GM12878 (cell line): ENCODE results near the gene ARFGAP2. TPM values are rescaled to one million over a fixed set of nuclear protein-coding genes. Genes with fewer than 3 reads are reported as not detected.

ENCODE experiments used
- ATAC-seq: fragments of 200-7000 bp; cut with Tn5 transposase; 3 replicates; pipeline ENCODE4 v1.9.1; 2020; ENCODE audit warnings: mild to moderate bottlenecking, moderate library complexity
- BruUV-seq: library from RNA; stranded (reverse); fragments of 400-500 nt; replicated peaks from 2 replicates; lab custom pipeline; 2021; lab: Mats Ljungman, UMichigan
- CTCF ChIA-PET: fragments of 300-600 bp; sonication (Branson Sonifier 250); formaldehyde crosslinking; extraction: SDS; loops from one replicate; lab custom pipeline; 2021; ENCODE audit warnings: inconsistent platforms; lab: Yijun Ruan, JAX
- POLR2A ChIA-PET: fragments of 350-600 bp; formaldehyde crosslinking; extraction: SDS; loops from one replicate; lab custom pipeline; 2021; ENCODE audit warnings: inconsistent platforms; lab: Charles Lee
- RAD21 ChIA-PET: fragments of 300-600 bp; sonication (Branson Sonifier 250); formaldehyde crosslinking; loops from one replicate; lab custom pipeline; 2023; ENCODE audit warnings: antibody characterized with exemption; ENCODE audit not compliant: unreplicated experiment; lab: Charles Lee
- SMC1A ChIA-PET: fragments of 300-600 bp; sonication (Branson Sonifier 250); formaldehyde crosslinking; loops from one replicate; lab custom pipeline; 2023; ENCODE audit not compliant: unreplicated experiment, uncharacterized antibody; lab: Charles Lee
- DNase-seq: peaks from one replicate; pipeline ENCODE4 v3.0.0-alpha.2; 2011; ENCODE audit warnings: low read depth, low spot score
- FAIRE-seq: peaks from 3 replicates; lab custom pipeline; 2011; peaks lifted over from hg19 to GRCh38; lab: Jason Lieb, UNC
- H2AFZ ChIP-seq: 2 replicates; pipeline ENCODE4 v1.6.0; 2011; ENCODE audit warnings: low read depth, low read length, control low read depth; ENCODE audit not compliant: control insufficient read depth
- H3K27ac ChIP-seq: 2 replicates; pipeline ENCODE4 v1.5.1; 2011; ENCODE audit warnings: control low read depth; ENCODE audit not compliant: control insufficient read depth, insufficient read depth
- H3K27me3 ChIP-seq, 2 experiments: replicated peaks in 1 of 2; 2 replicates each; pipeline versions ENCODE4 v1.6.0 to v1.6.1; 2011; ENCODE audit warnings: low read length in 1 of 2; ENCODE audit not compliant: control insufficient read depth in 2 of 2, insufficient read depth in 2 of 2
- H3K36me3 ChIP-seq, 2 experiments: 2 replicates each; pipeline ENCODE4 v1.5.1; 2011; ENCODE audit warnings: low read length in 1 of 2; ENCODE audit not compliant: control insufficient read depth in 2 of 2, insufficient read depth in 2 of 2
- H3K4me1 ChIP-seq: 2 replicates; pipeline ENCODE4 v1.6.1; 2011; ENCODE audit warnings: mild to moderate bottlenecking, low read length, moderate library complexity, mixed read lengths; ENCODE audit not compliant: control insufficient read depth, insufficient read depth
- H3K4me2 ChIP-seq: 2 replicates; pipeline ENCODE4 v1.6.0; 2011; ENCODE audit warnings: control low read depth; ENCODE audit not compliant: control insufficient read depth, insufficient read depth
- H3K4me3 ChIP-seq: fragments of 200-600 bp; sonication (generic); 2 replicates; pipeline ENCODE4 v1.5.1; 2016
- H3K79me2 ChIP-seq: 2 replicates; pipeline ENCODE4 v1.6.0; 2011; ENCODE audit warnings: low read length; ENCODE audit not compliant: control insufficient read depth, insufficient read depth
- H3K9ac ChIP-seq: 2 replicates; pipeline ENCODE4 v1.8.0; 2011; ENCODE audit warnings: low read length, control low read depth, mixed read lengths; ENCODE audit not compliant: control insufficient read depth, insufficient read depth
- H3K9me3 ChIP-seq: replicated peaks from 3 replicates; pipeline ENCODE4 v1.5.1; 2011; ENCODE audit warnings: mild to moderate bottlenecking, low read length; ENCODE audit not compliant: control insufficient read depth, insufficient read depth
- H4K20me1 ChIP-seq: 2 replicates; pipeline ENCODE4 v1.6.0; 2011; ENCODE audit not compliant: control insufficient read depth, insufficient read depth
- CBX3 ChIP-seq: fragments of 200-600 bp; sonication (generic); IDR thresholded peaks from 2 replicates; pipeline ENCODE4 v1.6.1; 2016; ENCODE audit warnings: low read depth, borderline replicate concordance
- DPF2 ChIP-seq: fragments of 450-650 bp; IDR thresholded peaks from 2 replicates; pipeline ENCODE4 v1.6.1; 2017; ENCODE audit warnings: mild to moderate bottlenecking
- EGR1 ChIP-seq, 2 experiments: IDR thresholded peaks; 1 replicate in 1 of 2; 2 replicates in 1 of 2; pipeline ENCODE4 v1.6.1; 2011 to 2012; ENCODE audit warnings: low read depth in 2 of 2, low read length in 2 of 2, borderline replicate concordance in 1 of 2, mild to moderate bottlenecking in 1 of 2, moderate library complexity in 1 of 2
- GATAD2B ChIP-seq: fragments of 450-650 bp; conservative IDR thresholded peaks from 2 replicates; pipeline ENCODE4 v1.6.1; 2017; ENCODE audit warnings: low read depth, mild to moderate bottlenecking, moderate library complexity
- HDAC2 ChIP-seq: fragments of 200-600 bp; sonication (generic); IDR thresholded peaks from 2 replicates; pipeline ENCODE4 v1.6.1; 2017
- IKZF1 ChIP-seq: fragments of 450-650 bp; conservative IDR thresholded peaks from 2 replicates; pipeline ENCODE4 v1.6.1; 2017; ENCODE audit warnings: antibody characterized with exemption, mild to moderate bottlenecking
- LARP7 ChIP-seq: fragments of 450-650 bp; IDR thresholded peaks from 2 replicates; pipeline ENCODE4 v1.6.1; 2017; ENCODE audit warnings: mild to moderate bottlenecking
- MYB ChIP-seq: fragments of 150-350 bp; IDR thresholded peaks from 2 replicates; pipeline ENCODE4 v1.6.1; 2014; ENCODE audit warnings: mild to moderate bottlenecking, low read depth, low read length, borderline replicate concordance
- POLR2AphosphoS2 ChIP-seq: IDR thresholded peaks from 2 replicates; pipeline ENCODE4 v1.6.1; 2011; ENCODE audit warnings: low read depth, mild to moderate bottlenecking, low read length, improper control_type of control experiment, moderate library complexity
- RBBP5 ChIP-seq: fragments of 200-600 bp; sonication (generic); conservative IDR thresholded peaks from 2 replicates; pipeline ENCODE4 v1.6.1; 2016
- SMARCA5 ChIP-seq: fragments of 450-650 bp; IDR thresholded peaks from 2 replicates; pipeline ENCODE4 v1.6.1; 2017; ENCODE audit warnings: mild to moderate bottlenecking
- SUZ12 ChIP-seq: fragments of 200-600 bp; sonication (generic); IDR thresholded peaks from one replicate; pipeline ENCODE4 v1.6.1; 2018; ENCODE audit warnings: antibody characterized with exemption, mild to moderate bottlenecking; ENCODE audit not compliant: unreplicated experiment
- TBL1XR1 ChIP-seq: IDR thresholded peaks from 2 replicates; pipeline ENCODE4 v1.6.1; 2012; ENCODE audit warnings: low read depth, low read length, improper control_type of control experiment
- WRNIP1 ChIP-seq: IDR thresholded peaks from 2 replicates; pipeline ENCODE4 v1.6.1; 2011; ENCODE audit warnings: low read depth, low read length, improper control_type of control experiment, borderline replicate concordance
- ZBED1 ChIP-seq: IDR thresholded peaks from 2 replicates; pipeline ENCODE4 v1.6.1; 2016; ENCODE audit warnings: borderline replicate concordance
- ZNF207 ChIP-seq: fragments of 450-650 bp; IDR thresholded peaks from 2 replicates; pipeline ENCODE4 v1.6.1; 2014; ENCODE audit warnings: antibody characterized with exemption, mild to moderate bottlenecking, borderline replicate concordance
- ZNF24 ChIP-seq: fragments of 450-650 bp; IDR thresholded peaks from 2 replicates; pipeline ENCODE4 v1.6.1; 2017; ENCODE audit warnings: antibody characterized with exemption, mild to moderate bottlenecking
- WGBS: methylation state at CpG from one replicate; pipeline ENCODE4 v1.1.6; 2016; ENCODE audit warnings: low lambda C conversion rate; ENCODE audit not compliant: insufficient replicate concordance, insufficient coverage; ENCODE audit errors: missing lambda C conversion rate; 5-methylcytosine and 5-hydroxymethylcytosine counted together
- in situ Hi-C: fragments of 300-500 bp; cut with MboI; formaldehyde crosslinking; loops from 9 replicates; pipeline ENCODE4 v1.14.3; 2018; ENCODE audit warnings: mixed read lengths
- intact Hi-C: fragments of 100-400 bp; cut with micrococcal nuclease; formaldehyde crosslinking; loops from one replicate; pipeline ENCODE4 v1.14.2; 2022; ENCODE audit not compliant: unreplicated experiment
- polyA plus RNA-seq, 11 experiments: library from polyadenylated mRNA; depleted of rRNA in 4 of 11; unstranded in 6 of 11; stranded (reverse) in 5 of 11; fragments of >200 nt; fragmentation: Nextera tagmentation in 4 of 11; fragmentation: Illumina TruSeq in 1 of 11; extraction: Ambion mirVana in 4 of 11; extraction: Trizol in 1 of 11; gene quantifications; 1 replicate in 1 of 11; 2 replicates in 10 of 11; pipeline versions ENCODE4 v1.2.1 to v1.2.3, GENCODE V29; 2011 to 2016; ENCODE audit warnings: inconsistent platforms in 2 of 11, missing spikeins in 2 of 11, low read depth in 1 of 11
- total RNA-seq, 4 experiments: library from RNA; depleted of rRNA in 3 of 4; stranded (reverse); fragments of >200 nt in 3 of 4; fragmentation: Illumina TruSeq in 1 of 4; extraction: Trizol in 1 of 4; gene quantifications; 2 replicates each; pipeline versions ENCODE4 v1.2.1 to v1.2.3, GENCODE V29; 2013 to 2021
- TF ChIP-seq, protein P1 (sequence below): fragments of 450-650 bp; IDR thresholded peaks from 2 replicates; pipeline ENCODE4 v1.6.1; 2017; ENCODE audit warnings: mild to moderate bottlenecking, low read depth, inconsistent platforms; ENCODE audit not compliant: poor library complexity, severe bottlenecking
- TF ChIP-seq, protein P2 (sequence below): fragments of 450-650 bp; IDR thresholded peaks from 2 replicates; pipeline ENCODE4 v1.6.1; 2018; ENCODE audit warnings: mild to moderate bottlenecking, low read depth, moderate library complexity; ENCODE audit not compliant: partially characterized antibody

ARFGAP2 gene
- total and polyA plus RNA-seq, 10 of the 15 experiments (the other 5 are each of a cell fraction or from before 2014, with no cell fraction given) = 20.9 to 100 (median 75.5) TPM

DNA sequence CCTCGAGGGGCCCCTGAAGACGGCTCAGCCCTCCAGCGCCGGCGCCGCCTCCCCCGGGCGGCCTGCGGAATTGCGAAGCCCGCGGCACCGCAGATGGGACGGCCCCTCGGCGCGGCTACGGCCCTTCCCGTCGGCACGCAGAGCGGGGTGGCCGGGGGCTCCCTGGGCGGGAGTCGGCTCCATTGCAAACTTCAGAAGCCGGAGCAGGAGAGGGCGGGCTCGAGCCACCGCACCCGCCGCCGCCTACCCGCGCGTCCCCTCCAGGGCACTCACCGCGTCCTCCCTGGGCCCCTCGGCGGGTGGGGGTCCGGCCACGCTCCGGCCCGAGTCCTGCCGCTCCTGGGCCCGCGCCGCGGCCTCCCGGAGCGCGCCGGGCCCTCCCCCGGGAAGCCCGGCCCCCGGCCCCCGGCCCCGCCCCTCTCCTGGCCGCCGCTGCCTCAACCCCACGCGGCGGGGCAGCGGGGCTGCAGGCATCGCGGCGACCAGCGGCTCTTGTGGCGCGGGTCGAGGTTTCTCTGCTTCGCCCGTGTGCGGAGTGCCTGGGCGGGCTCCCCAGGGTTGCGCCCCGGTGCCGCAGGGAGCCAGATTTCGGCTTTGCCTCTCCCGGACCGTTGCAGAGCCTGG is 9.5 kb upstream of the ARFGAP2 start, which contains the start of gene PACSIN3:
Gene PACSIN3, minus strand, starts transcription at position 359 of the 624 bp plus-strand sequence. CDS start 3,707 bp downstream, outside the sequence.
- no TSS peak for BruUV-seq
- Histone ChIP-seq H3K4me1 (peaks cover 11% of the 10 kb centered on the region), H3K9me3 (no peaks in the 10 kb centered on the region), H3K4me3 (peak within 1 kb of the TSS; percentile 61), H3K9ac (peak within 1 kb of the TSS; percentile 22), H3K36me3 (no peaks in the 10 kb centered on the region), H3K27ac (no peak within 1 kb of the TSS), H4K20me1 (no peaks in the 10 kb centered on the region), H3K27me3 (peaks cover 0 to 13% of the 10 kb centered on the region in 2 experiments; a peak in 3 of 4 replicates), H3K4me2 (peak within 1 kb of the TSS; percentile 94), H3K79me2 (no peaks in the 10 kb centered on the region), H2AFZ (peak within 1 kb of the TSS; percentile 65)
- ATAC-seq (peak; percentile 77), FAIRE-seq (no peak), DNase-seq (no peak)
- in situ Hi-C loops = no loop called here
- 1% methylated on average over 51 of the region's 80 CpGs for WGBS
- SMC1A ChIA-PET = interaction anchor here (1.2 to 2.0 kb wide), 3 partner anchors 20 to 73 kb away, joined by 3 to 10 read pairs (median 5); partner anchors contain the start of gene DDB2
- CTCF ChIA-PET = interaction anchor here (3.1 kb wide), 2 partner anchors 7 to 73 kb away, joined by 15 to 17 read pairs; no protein-coding TSS in a partner anchor
- POLR2A ChIA-PET = no interaction called here
- RAD21 ChIA-PET = interaction anchor here (0.8 to 1.0 kb wide), 2 partner anchors 28 to 73 kb away, joined by 4 to 5 read pairs; no protein-coding TSS in a partner anchor
- intact Hi-C loops = no loop called here
- TF ChIP-seq HDAC2 (no peak), GATAD2B (peak; percentile 44), SUZ12 (no peak), RBBP5 (no peak), ZNF207 (no peak), EGR1 (IDR thresholded peaks at IDR 0.05; ENCODE audit: borderline replicate concordance in 1 of 2, low read depth in 2 of 2, low read length in 2 of 2) (no peak), ZBED1 (no peak), LARP7 (peak; percentile 59; the same call in 1 of the 2 replicates), WRNIP1 (no peak), ZNF24 (no peak), IKZF1 (peak; percentile 76), POLR2AphosphoS2 (no peak), TBL1XR1 (no peak), SMARCA5 (no peak), DPF2 (0 out of 2 replicates have a peak, but pooled peaks have one; percentile 21), MYB (no peak), CBX3 (no peak)
- TF ChIP-seq, protein P1, sequence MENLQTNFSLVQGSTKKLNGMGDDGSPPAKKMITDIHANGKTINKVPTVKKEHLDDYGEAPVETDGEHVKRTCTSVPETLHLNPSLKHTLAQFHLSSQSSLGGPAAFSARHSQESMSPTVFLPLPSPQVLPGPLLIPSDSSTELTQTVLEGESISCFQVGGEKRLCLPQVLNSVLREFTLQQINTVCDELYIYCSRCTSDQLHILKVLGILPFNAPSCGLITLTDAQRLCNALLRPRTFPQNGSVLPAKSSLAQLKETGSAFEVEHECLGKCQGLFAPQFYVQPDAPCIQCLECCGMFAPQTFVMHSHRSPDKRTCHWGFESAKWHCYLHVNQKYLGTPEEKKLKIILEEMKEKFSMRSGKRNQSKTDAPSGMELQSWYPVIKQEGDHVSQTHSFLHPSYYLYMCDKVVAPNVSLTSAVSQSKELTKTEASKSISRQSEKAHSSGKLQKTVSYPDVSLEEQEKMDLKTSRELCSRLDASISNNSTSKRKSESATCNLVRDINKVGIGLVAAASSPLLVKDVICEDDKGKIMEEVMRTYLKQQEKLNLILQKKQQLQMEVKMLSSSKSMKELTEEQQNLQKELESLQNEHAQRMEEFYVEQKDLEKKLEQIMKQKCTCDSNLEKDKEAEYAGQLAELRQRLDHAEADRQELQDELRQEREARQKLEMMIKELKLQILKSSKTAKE = no peak
- TF ChIP-seq, protein P2, sequence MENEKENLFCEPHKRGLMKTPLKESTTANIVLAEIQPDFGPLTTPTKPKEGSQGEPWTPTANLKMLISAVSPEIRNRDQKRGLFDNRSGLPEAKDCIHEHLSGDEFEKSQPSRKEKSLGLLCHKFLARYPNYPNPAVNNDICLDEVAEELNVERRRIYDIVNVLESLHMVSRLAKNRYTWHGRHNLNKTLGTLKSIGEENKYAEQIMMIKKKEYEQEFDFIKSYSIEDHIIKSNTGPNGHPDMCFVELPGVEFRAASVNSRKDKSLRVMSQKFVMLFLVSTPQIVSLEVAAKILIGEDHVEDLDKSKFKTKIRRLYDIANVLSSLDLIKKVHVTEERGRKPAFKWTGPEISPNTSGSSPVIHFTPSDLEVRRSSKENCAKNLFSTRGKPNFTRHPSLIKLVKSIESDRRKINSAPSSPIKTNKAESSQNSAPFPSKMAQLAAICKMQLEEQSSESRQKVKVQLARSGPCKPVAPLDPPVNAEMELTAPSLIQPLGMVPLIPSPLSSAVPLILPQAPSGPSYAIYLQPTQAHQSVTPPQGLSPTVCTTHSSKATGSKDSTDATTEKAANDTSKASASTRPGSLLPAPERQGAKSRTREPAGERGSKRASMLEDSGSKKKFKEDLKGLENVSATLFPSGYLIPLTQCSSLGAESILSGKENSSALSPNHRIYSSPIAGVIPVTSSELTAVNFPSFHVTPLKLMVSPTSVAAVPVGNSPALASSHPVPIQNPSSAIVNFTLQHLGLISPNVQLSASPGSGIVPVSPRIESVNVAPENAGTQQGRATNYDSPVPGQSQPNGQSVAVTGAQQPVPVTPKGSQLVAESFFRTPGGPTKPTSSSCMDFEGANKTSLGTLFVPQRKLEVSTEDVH = no peak
